Vagina (tissue), 2 donors: ENCODE data around the gene ZC3H12D. TPM values are rescaled to one million over a fixed set of nuclear protein-coding genes. Genes with fewer than 3 reads are reported as not detected.

Experiments
- DNase-seq, 2 donors: peaks; one replicate each; pipeline ENCODE4 v3.0.0-alpha.2; 2017; ENCODE audit errors: extremely low spot score in 2 of 2
- H3K27ac ChIP-seq: fragments of 200-600 bp; sonication (generic); one replicate; pipeline ENCODE4 v1.5.1; 2019
- H3K27me3 ChIP-seq: fragments of 200-600 bp; sonication (generic); one replicate; pipeline ENCODE4 v1.5.1; 2019
- H3K36me3 ChIP-seq, 2 donors: fragments of 200-600 bp; sonication (generic); one replicate each; pipeline ENCODE4 v1.5.1; 2017 to 2019
- H3K4me1 ChIP-seq: fragments of 200-600 bp; sonication (generic); one replicate; pipeline ENCODE4 v1.5.1; 2019
- H3K4me3 ChIP-seq, 2 donors: fragments of 200-600 bp; sonication (generic); 1 replicate in 1 of 2; 2 replicates in 1 of 2; pipeline ENCODE4 v1.5.1; 2016 to 2019
- H3K9me3 ChIP-seq: fragments of 200-600 bp; sonication (generic); one replicate; pipeline ENCODE4 v1.5.1; 2019
- POLR2A ChIP-seq, 2 donors: fragments of 450-650 bp; IDR thresholded peaks; one replicate each; pipeline ENCODE4 v1.6.1; 2017; ENCODE audit warnings: antibody characterized with exemption in 2 of 2, mild to moderate bottlenecking in 2 of 2, moderate library complexity in 2 of 2
- POLR2AphosphoS5 ChIP-seq, 2 donors: sonication (generic); formaldehyde crosslinking; IDR thresholded peaks; one replicate each; pipeline ENCODE4 v1.9.0; 2017; ENCODE audit warnings: antibody characterized with exemption in 2 of 2, mild to moderate bottlenecking in 2 of 2, low read depth in 1 of 2; ENCODE audit not compliant: insufficient read depth in 1 of 2
- intact Hi-C: fragments of 100-400 bp; cut with DNase I; formaldehyde crosslinking; loops from one replicate; pipeline ENCODE4 v1.15.1; 2023
- total RNA-seq: library from RNA; depleted of rRNA; stranded (reverse); fragments of >200 nt; gene quantifications from one replicate; pipeline ENCODE4 v1.2.3, GENCODE V29; 2016
- TF ChIP-seq, protein P1 (sequence below), 3 experiments: fragments of 450-650 bp in 2 of 3; fragments of 200-600 bp in 1 of 3; sonication (generic) in 1 of 3; IDR thresholded peaks; one replicate each; pipeline ENCODE4 v1.5.1; 2017 to 2019; ENCODE audit warnings: antibody characterized with exemption in 3 of 3, mild to moderate bottlenecking in 2 of 3, moderate library complexity in 2 of 3

The ZC3H12D gene
- total RNA-seq, 1 donor from 2014 or later: 2.2 TPM

DNA sequence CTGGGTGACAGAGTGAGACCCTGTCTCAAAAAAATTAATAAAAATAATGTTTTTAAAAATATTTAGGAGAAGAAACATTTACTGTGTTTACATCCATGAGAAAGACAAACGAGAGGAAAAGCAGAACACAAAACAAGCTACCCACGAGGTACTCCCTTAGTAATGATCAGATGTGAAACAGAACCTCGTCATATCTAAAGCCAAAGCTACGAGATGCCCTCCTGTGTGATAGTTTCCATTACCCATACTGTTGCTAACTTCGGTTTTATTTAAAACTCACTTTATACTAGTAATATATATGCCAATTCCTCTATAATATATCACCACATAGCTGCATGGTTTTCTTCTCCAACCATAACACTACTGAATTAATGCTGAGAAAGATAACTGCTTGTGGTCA, 63.7 kb downstream of the ZC3H12D start:
- intact Hi-C loops: no loop called here
- Histone ChIP-seq H3K27ac (no peak overlapping the region), H3K4me1 (peaks cover 8% of the 10 kb centered on the region), H3K36me3 (no peaks in the 10 kb centered on the region), H3K27me3 (no peaks in the 10 kb centered on the region), H3K4me3 (no peak overlapping the region), H3K9me3 (no peaks in the 10 kb centered on the region)
- TF ChIP-seq, protein P1, sequence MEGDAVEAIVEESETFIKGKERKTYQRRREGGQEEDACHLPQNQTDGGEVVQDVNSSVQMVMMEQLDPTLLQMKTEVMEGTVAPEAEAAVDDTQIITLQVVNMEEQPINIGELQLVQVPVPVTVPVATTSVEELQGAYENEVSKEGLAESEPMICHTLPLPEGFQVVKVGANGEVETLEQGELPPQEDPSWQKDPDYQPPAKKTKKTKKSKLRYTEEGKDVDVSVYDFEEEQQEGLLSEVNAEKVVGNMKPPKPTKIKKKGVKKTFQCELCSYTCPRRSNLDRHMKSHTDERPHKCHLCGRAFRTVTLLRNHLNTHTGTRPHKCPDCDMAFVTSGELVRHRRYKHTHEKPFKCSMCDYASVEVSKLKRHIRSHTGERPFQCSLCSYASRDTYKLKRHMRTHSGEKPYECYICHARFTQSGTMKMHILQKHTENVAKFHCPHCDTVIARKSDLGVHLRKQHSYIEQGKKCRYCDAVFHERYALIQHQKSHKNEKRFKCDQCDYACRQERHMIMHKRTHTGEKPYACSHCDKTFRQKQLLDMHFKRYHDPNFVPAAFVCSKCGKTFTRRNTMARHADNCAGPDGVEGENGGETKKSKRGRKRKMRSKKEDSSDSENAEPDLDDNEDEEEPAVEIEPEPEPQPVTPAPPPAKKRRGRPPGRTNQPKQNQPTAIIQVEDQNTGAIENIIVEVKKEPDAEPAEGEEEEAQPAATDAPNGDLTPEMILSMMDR (IDR thresholded peaks at IDR 0.05): no peak
- TF ChIP-seq POLR2AphosphoS5 (IDR thresholded peaks at IDR 0.05; ENCODE audit: insufficient read depth in 1 of 2, low read depth in 1 of 2) (no peak), POLR2A (IDR thresholded peaks at IDR 0.05) (no peak)
- no peak for DNase-seq

DNA sequence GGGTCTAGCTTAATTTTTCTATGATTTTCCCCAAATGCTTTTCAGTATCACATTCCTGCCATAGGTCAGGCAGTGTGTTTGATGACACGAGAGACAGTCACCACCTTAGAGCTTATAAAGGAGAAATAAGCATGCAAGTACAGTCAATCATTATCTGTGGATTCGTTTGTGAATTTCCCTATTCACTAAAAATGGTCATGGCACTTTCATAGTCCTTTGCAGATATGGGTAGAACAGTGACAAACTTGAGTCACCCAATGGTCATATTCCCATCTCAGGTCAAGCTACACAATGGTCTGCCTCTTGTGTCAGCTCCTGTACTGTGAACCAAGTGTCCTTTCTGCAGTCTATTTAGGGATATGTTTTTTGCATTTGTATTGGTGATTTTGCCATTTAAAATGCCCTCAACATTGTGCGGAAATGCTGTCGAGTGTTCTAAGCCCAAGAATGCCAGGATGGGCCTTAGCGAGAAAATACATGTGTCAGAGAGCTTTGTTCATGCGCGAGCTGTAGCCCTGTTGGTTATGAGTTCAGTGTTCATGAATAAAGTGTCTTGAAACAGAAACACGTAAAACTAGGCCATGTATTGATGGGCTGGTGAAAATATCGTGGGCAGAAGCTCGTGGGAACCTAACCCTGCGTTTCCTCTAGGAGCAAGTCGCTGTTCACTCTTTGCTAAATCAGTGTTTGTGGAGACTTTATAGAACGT, 65.0 kb downstream of the ZC3H12D start:
- intact Hi-C loops: no loop called here
- Histone ChIP-seq H3K27me3 (no peaks in the 10 kb centered on the region), H3K4me3 (no peak overlapping the region), H3K4me1 (peaks cover 8% of the 10 kb centered on the region), H3K36me3 (no peaks in the 10 kb centered on the region), H3K9me3 (no peaks in the 10 kb centered on the region), H3K27ac (no peak overlapping the region)
- TF ChIP-seq POLR2AphosphoS5 (IDR thresholded peaks at IDR 0.05; ENCODE audit: insufficient read depth in 1 of 2, low read depth in 1 of 2) (no peak), POLR2A (IDR thresholded peaks at IDR 0.05) (no peak)
- TF ChIP-seq, protein P1 (IDR thresholded peaks at IDR 0.05): no peak
- DNase-seq: no peak

DNA sequence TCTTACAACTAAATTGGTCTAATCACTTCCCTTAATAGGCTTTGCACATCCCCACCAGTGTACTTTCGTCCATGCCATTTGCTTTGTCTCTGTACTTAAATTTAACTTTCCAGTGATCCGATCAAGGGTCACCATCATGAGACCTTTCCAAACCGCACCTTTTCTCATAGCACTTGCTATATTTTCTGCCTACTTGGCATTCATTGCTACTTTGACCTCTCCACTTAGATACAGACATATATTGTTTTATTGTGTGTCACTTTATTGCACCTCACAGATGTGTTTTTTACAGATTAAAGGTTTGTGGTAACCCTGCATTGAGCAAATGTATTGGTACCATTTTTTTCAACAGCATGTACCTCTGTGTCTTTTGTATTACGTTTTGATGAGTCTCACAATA, 70.0 kb downstream of the ZC3H12D start:
- intact Hi-C loops: no loop called here
- Histone ChIP-seq H3K4me1 (no peaks in the 10 kb centered on the region), H3K27ac (no peak overlapping the region), H3K4me3 (no peak overlapping the region), H3K9me3 (no peaks in the 10 kb centered on the region), H3K27me3 (no peaks in the 10 kb centered on the region), H3K36me3 (peaks cover 0 to 4% of the 10 kb centered on the region in 2 donors)
- DNase-seq: no peak
- TF ChIP-seq POLR2A (IDR thresholded peaks at IDR 0.05): no peak
- TF ChIP-seq, protein P1 (IDR thresholded peaks at IDR 0.05): no peak
- TF ChIP-seq POLR2AphosphoS5 (IDR thresholded peaks at IDR 0.05; ENCODE audit: insufficient read depth in 1 of 2, low read depth in 1 of 2): no peak

DNA sequence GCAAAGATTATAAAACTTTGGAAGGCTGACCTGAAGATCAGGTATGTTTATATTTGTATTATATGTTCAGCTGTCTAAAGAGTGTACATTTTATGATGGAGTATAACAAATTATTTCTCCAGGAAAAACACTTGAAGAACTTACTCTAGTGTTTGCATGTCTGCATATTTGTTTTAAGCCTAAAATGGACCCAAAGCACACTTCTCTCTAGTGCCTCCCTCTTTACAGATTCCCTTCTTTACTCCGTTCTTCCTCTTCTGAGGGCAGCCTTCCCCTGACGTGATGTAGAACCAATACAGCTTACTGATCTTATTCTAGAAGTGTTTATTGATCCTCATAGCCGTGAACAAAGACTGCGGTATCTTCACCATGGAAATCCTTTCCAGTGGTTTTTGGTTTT, 70.8 kb downstream of the ZC3H12D start:
- Histone ChIP-seq H3K27ac (no peak overlapping the region), H3K4me1 (no peaks in the 10 kb centered on the region), H3K36me3 (peaks cover 0 to 12% of the 10 kb centered on the region in 2 donors), H3K9me3 (no peaks in the 10 kb centered on the region), H3K27me3 (no peaks in the 10 kb centered on the region), H3K4me3 (no peak overlapping the region)
- TF ChIP-seq POLR2A (IDR thresholded peaks at IDR 0.05): no peak
- no peak for TF ChIP-seq POLR2AphosphoS5 (IDR thresholded peaks at IDR 0.05; ENCODE audit: insufficient read depth in 1 of 2, low read depth in 1 of 2)
- TF ChIP-seq, protein P1 (IDR thresholded peaks at IDR 0.05): no peak
- DNase-seq: no peak
- intact Hi-C loops: no loop called here

DNA sequence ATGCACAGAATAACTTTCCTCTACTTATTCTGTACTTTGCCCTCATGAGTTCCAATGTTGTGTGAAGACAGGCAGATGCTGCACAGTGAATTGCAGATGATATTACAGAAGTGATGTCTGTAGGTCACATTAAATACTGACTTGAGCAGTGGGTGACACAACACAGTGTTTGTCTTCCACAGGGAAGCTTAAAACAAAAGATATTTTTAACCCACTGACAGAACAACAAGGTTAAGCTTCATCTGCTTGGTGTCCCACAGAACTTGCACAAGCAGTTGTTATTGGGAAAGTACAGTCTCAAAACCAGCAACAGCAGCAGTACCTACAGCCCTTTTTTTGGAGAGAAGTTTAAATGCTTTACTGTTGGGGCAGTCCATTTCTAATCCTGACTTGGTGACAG, 74.3 kb downstream of the ZC3H12D start:
- intact Hi-C loops: no loop called here
- H3K27me3 ChIP-seq: no peaks in the 10 kb centered on the region

More for the DNA sequence above, 74.3 kb downstream of the ZC3H12D start:
- no peak for DNase-seq
- Histone ChIP-seq H3K9me3 (no peaks in the 10 kb centered on the region), H3K36me3 (peaks cover 0 to 19% of the 10 kb centered on the region in 2 donors), H3K27ac (no peak overlapping the region), H3K4me1 (no peaks in the 10 kb centered on the region), H3K4me3 (no peak overlapping the region)
- TF ChIP-seq, protein P1 (IDR thresholded peaks at IDR 0.05): no peak
- TF ChIP-seq POLR2AphosphoS5 (IDR thresholded peaks at IDR 0.05; ENCODE audit: insufficient read depth in 1 of 2, low read depth in 1 of 2) (no peak), POLR2A (IDR thresholded peaks at IDR 0.05) (no peak)
